ENCODE data around the gene CLN5.
A peak's percentile ranks its signal among the peaks of the same experiment; 100 is the strongest.
"Not testable (repeated sequence)": the region's sequence is repeated elsewhere in the genome, so short reads cannot be mapped to it uniquely, and the experiment has no call there.

Gene CLN5

GRCh38 chr13:76975863-76976262 is 16.0 kb upstream of the CLN5 start:
- no peak for DNase-seq (ENCODE audit: low read depth in 2 of 3, low spot score in 1 of 3)

- no peak for DNase-seq (ENCODE audit: low read depth in 2 of 3, low spot score in 1 of 3)
Measured at GRCh38 chr13:76976490-76976889, 15.4 kb upstream of the CLN5 start.

- DNase-seq (ENCODE audit: low read depth in 2 of 3, low spot score in 1 of 3) = no peak
Measured at GRCh38 chr13:76976929-76977328, 15.0 kb upstream of the CLN5 start.

GRCh38 chr13:76980075-76980718 is 11.7 kb upstream of the CLN5 start:
- peak; percentile 64 to 88 (median 82) for DNase-seq (ENCODE audit: low read depth in 2 of 3, low spot score in 1 of 3)

- no peak for DNase-seq (ENCODE audit: low read depth in 2 of 3, low spot score in 1 of 3)
Measured at GRCh38 chr13:76982061-76982460, 9.8 kb upstream of the CLN5 start.

- no peak for DNase-seq (ENCODE audit: low read depth in 2 of 3, low spot score in 1 of 3)
Measured at GRCh38 chr13:76983676-76984075, 8.2 kb upstream of the CLN5 start.

- DNase-seq (ENCODE audit: low read depth in 2 of 3, low spot score in 1 of 3) = peak; percentile 54 to 69 (median 55)
Measured at GRCh38 chr13:76991432-76991795, 467 bp upstream of the CLN5 start.

- no peak for DNase-seq (ENCODE audit: low read depth in 2 of 3, low spot score in 1 of 3)
Measured at GRCh38 chr13:76992548-76993001, 694 bp downstream of the CLN5 start.

GRCh38 chr13:76993021-76993420 is 1.1 kb downstream of the CLN5 start:
- DNase-seq (ENCODE audit: low read depth in 2 of 3, low spot score in 1 of 3) = no peak

GRCh38 chr13:76993473-76993872 is 1.6 kb downstream of the CLN5 start:
- DNase-seq (ENCODE audit: low read depth in 2 of 3, low spot score in 1 of 3) = no peak

GRCh38 chr13:76994281-76994680 is 2.4 kb downstream of the CLN5 start:
- DNase-seq (ENCODE audit: low read depth in 2 of 3, low spot score in 1 of 3) = no peak

- DNase-seq (ENCODE audit: low read depth in 2 of 3, low spot score in 1 of 3) = no peak
Measured at GRCh38 chr13:77000475-77000874, 8.6 kb downstream of the CLN5 start.

GRCh38 chr13:77001540-77001939 is 9.7 kb downstream of the CLN5 start:
- no peak for DNase-seq (ENCODE audit: low read depth in 2 of 3, low spot score in 1 of 3)

GRCh38 chr13:77001963-77002587 is 10.2 kb downstream of the CLN5 start:
- DNase-seq (ENCODE audit: low read depth in 2 of 3, low spot score in 1 of 3) = no peak

GRCh38 chr13:77002590-77003190 is 10.8 kb downstream of the CLN5 start:
- DNase-seq (ENCODE audit: low read depth in 2 of 3, low spot score in 1 of 3) = no peak

GRCh38 chr13:77008337-77008736 is 16.5 kb downstream of the CLN5 start:
- not testable (repeated sequence) for DNase-seq (ENCODE audit: low read depth in 2 of 3, low spot score in 1 of 3)

- no peak for DNase-seq (ENCODE audit: low read depth in 2 of 3, low spot score in 1 of 3)
Measured at GRCh38 chr13:77009011-77009410, 17.1 kb downstream of the CLN5 start.

- not testable (repeated sequence) for DNase-seq (ENCODE audit: low read depth in 2 of 3, low spot score in 1 of 3)
Measured at GRCh38 chr13:77009719-77010118, 17.8 kb downstream of the CLN5 start.

GRCh38 chr13:77013853-77014542 is 22.1 kb downstream of the CLN5 start:
- DNase-seq (ENCODE audit: low read depth in 2 of 3, low spot score in 1 of 3) = no peak

GRCh38 chr13:77014906-77015685 is 23.2 kb downstream of the CLN5 start:
- DNase-seq (ENCODE audit: low read depth in 2 of 3, low spot score in 1 of 3) = no peak

- DNase-seq (ENCODE audit: low read depth in 2 of 3, low spot score in 1 of 3) = no peak
Measured at GRCh38 chr13:77016251-77016812, 24.5 kb downstream of the CLN5 start.
